H1 (cell line): Measurements from ENCODE around the gene ANXA4. TPM values are rescaled to one million over a fixed set of nuclear protein-coding genes. Genes with fewer than 3 reads are reported as not detected.

Source experiments
- MAFK ChIP-seq: IDR thresholded peaks from 2 replicates; pipeline ENCODE4 v1.6.1; 2012; ENCODE audit warnings: low read depth, mild to moderate bottlenecking, improper control_type of control experiment, low read length
- TAF7 ChIP-seq: optimal IDR thresholded peaks from 2 replicates; pipeline ENCODE3; 2011; ENCODE audit warnings: low read depth, mild to moderate bottlenecking, inconsistent platforms, low read length, moderate library complexity, borderline replicate concordance
- TEAD4 ChIP-seq: IDR thresholded peaks from 2 replicates; pipeline ENCODE4 v1.6.1; 2012; ENCODE audit warnings: low read depth, low read length, inconsistent platforms, mixed read lengths
- USF2 ChIP-seq: IDR thresholded peaks from 2 replicates; pipeline ENCODE4 v1.6.1; 2011; ENCODE audit warnings: low read length, improper control_type of control experiment
- polyA plus RNA-seq, 7 experiments: library from polyadenylated mRNA; depleted of rRNA in 3 of 7; stranded (reverse) in 5 of 7; unstranded in 2 of 7; fragments of >200 nt in 5 of 7; fragments of 200-250 nt in 2 of 7; gene quantifications; 1 replicate in 5 of 7; 2 replicates in 1 of 7; 4 replicates in 1 of 7; pipeline versions ENCODE4 v1.2.1 to v1.2.3, GENCODE V29; 2011 to 2013; ENCODE audit warnings: missing spikeins in 2 of 7, mixed read lengths in 2 of 7
- total RNA-seq: library from RNA; stranded (reverse); fragmentation: NEBNext Ultra II Directional; extraction: Animal tissue kit (Norgen Biotek cat#: 25700); gene quantifications from 2 replicates; pipeline ENCODE4 v1.2.1, GENCODE V29; 2021

ANXA4 gene
- total and polyA plus RNA-seq, 2 of the 8 experiments (the other 6 are each of a cell fraction or from before 2014, with no cell fraction given), result 9.4 to 17.6 TPM

- TF ChIP-seq TEAD4 (no peak), MAFK (no peak), USF2 (no peak), TAF7 (no peak)
Observed at GRCh38 chr2:69693775-69694450, 48.0 kb upstream of the ANXA4 start (continued).
